COLO668 (cell line): ENCODE measurements around the gene MPPED1.
A peak's percentile ranks its signal among the peaks of the same experiment; 100 is the strongest.

Experiments
- DNase-seq: peaks from one replicate; lab custom pipeline; 2025; ENCODE audit not compliant: unreplicated experiment; lab: John Stamatoyannopoulos, UW

The MPPED1 gene

GRCh38 chr22:43474161-43475101, 62.6 kb downstream of the MPPED1 start:
- no peak for DNase-seq

GRCh38 chr22:43475549-43476076, 63.8 kb downstream of the MPPED1 start:
- DNase-seq, result no peak

- DNase-seq, result peak; percentile 47
These were observed 64.5 kb downstream of the MPPED1 start for GRCh38 chr22:43476341-43476740.

- DNase-seq, result no peak
These were observed 65.2 kb downstream of the MPPED1 start for GRCh38 chr22:43476751-43477725.

- no peak for DNase-seq
These were observed 66.2 kb downstream of the MPPED1 start for GRCh38 chr22:43477966-43478365.

- DNase-seq, result no peak
These were observed 66.9 kb downstream of the MPPED1 start for GRCh38 chr22:43478621-43479300.

GRCh38 chr22:43479301-43479950, 67.6 kb downstream of the MPPED1 start:
- no peak for DNase-seq

GRCh38 chr22:43479962-43480361, 68.1 kb downstream of the MPPED1 start:
- no peak for DNase-seq

- peak; percentile 39 for DNase-seq
These were observed 69.9 kb downstream of the MPPED1 start for GRCh38 chr22:43481568-43482317.

GRCh38 chr22:43482318-43482625, 70.5 kb downstream of the MPPED1 start:
- DNase-seq, result no peak

GRCh38 chr22:43483266-43483665, 71.5 kb downstream of the MPPED1 start:
- no peak for DNase-seq

GRCh38 chr22:43483669-43484068, 71.9 kb downstream of the MPPED1 start:
- DNase-seq, result no peak

GRCh38 chr22:43484227-43484626, 72.4 kb downstream of the MPPED1 start:
- DNase-seq, result no peak

GRCh38 chr22:43485502-43486089, 73.8 kb downstream of the MPPED1 start:
- DNase-seq, result no peak

- no peak for DNase-seq
These were observed 75.7 kb downstream of the MPPED1 start for GRCh38 chr22:43487311-43488030.

- DNase-seq, result no peak
These were observed 76.4 kb downstream of the MPPED1 start for GRCh38 chr22:43488031-43488866.

- no peak for DNase-seq
These were observed 77.1 kb downstream of the MPPED1 start for GRCh38 chr22:43488937-43489336.

GRCh38 chr22:43490311-43490710, 78.5 kb downstream of the MPPED1 start:
- DNase-seq, result no peak
